Pancreas (tissue), 10 donors: ENCODE results near the gene RAB1B. TPM values are rescaled to one million over a fixed set of nuclear protein-coding genes. Genes with fewer than 3 reads are reported as not detected.

ENCODE experiments used
- ATAC-seq, 4 donors: fragments of 200-7000 bp; cut with Tn5 transposase; one replicate each; pipeline versions ENCODE4 v1.8.0 to v1.9.1; 2020; ENCODE audit warnings: mild to moderate bottlenecking in 4 of 4, moderate library complexity in 4 of 4
- DNase-seq, 6 donors: peaks; one replicate each; pipeline ENCODE4 v3.0.0-alpha.2; 2020
- FAIRE-seq: peaks from 2 replicates; lab custom pipeline; 2012; peaks lifted over from hg19 to GRCh38; lab: Jason Lieb, UNC
- H3K27ac ChIP-seq, 4 donors: fragments of 200-600 bp; sonication (generic); 1 replicate in 3 of 4; 2 replicates in 1 of 4; pipeline versions ENCODE4 v1.5.0 to v1.8.0; 2020
- H3K27me3 ChIP-seq, 4 donors: fragments of 200-600 bp; one replicate each; pipeline ENCODE4 v1.8.0; 2021
- H3K36me3 ChIP-seq, 3 donors: fragments of 200-600 bp; sonication (generic) in 1 of 3; one replicate each; pipeline versions ENCODE4 v1.5.0 to v1.8.0; 2020 to 2021
- H3K4me1 ChIP-seq, 3 donors: fragments of 200-600 bp; one replicate each; pipeline ENCODE4 v1.8.0; 2021
- H3K4me3 ChIP-seq, 4 donors: fragments of 200-600 bp; sonication (generic) in 2 of 4; one replicate each; pipeline versions ENCODE4 v1.5.0 to v1.8.0; 2020 to 2021
- H3K9me3 ChIP-seq, 4 donors: fragments of 200-600 bp; one replicate each; pipeline ENCODE4 v1.8.0; 2021
- CTCF ChIP-seq, 4 donors: fragments of 200-600 bp; sonication (generic) in 3 of 4; IDR thresholded peaks; one replicate each; pipeline versions ENCODE4 v1.5.0 to v1.8.0; 2021; ENCODE audit warnings: antibody characterized with exemption in 4 of 4
- WGBS, 2 donors: extraction: QIAGEN DNeasy Blood & Tissue Kit; methylation state at CpG; one replicate each; pipeline ENCODE4 v1.1.7; 2013; 5-methylcytosine and 5-hydroxymethylcytosine counted together
- intact Hi-C, 3 donors: fragments of 100-400 bp; cut with DNase I; formaldehyde crosslinking; loops; one replicate each; pipeline versions ENCODE4 v1.11.1 to v1.14.2; 2022
- polyA plus RNA-seq, 2 donors: library from polyadenylated mRNA; stranded (reverse); fragments of 200-250 nt; gene quantifications; one replicate each; pipeline ENCODE4 v1.2.3, GENCODE V29; 2013
- total RNA-seq, 6 donors: library from RNA; stranded (reverse); fragmentation: NEBNext Ultra II Directional in 4 of 6; extraction: Animal tissue kit (Norgen Biotek cat#: 25700) in 4 of 6; gene quantifications; one replicate each; pipeline versions ENCODE4 v1.2.1 to v1.2.4, GENCODE V29; 2021 to 2023
- donor health status: healthy with polysubstance abuse.
- donor health status: DM: no; HTN: no; CAD: no; lungs with moderate emphysema.
- donor health status: DM: no; HTN: no; CAD: no.
- donor health status: control.
- donor health status: control.
- donor health status: Bipolar disorder and iron deficiency.
- donor health status: DM: yes; HTN: yes; CAD: no.
- donor health status: DM: no; HTN: no; CAD: no.
- donor health status: DM: no; HTN: no; CAD: no.
- donor health status: DM: yes; HTN: yes; CAD: no.

The RAB1B gene
- total and polyA plus RNA-seq, 8 donors = 36.8 to 96.2 (median 55.1) TPM

- Histone ChIP-seq H3K4me1 (peaks cover 0 to 17% (median 15%) of the 10 kb centered on the region in 3 donors), H3K27me3 (no peaks in the 10 kb centered on the region), H3K36me3 (no peaks in the 10 kb centered on the region), H3K27ac (peak overlapping the region; percentile 92 to 99 (median 94)), H3K9me3 (no peaks in the 10 kb centered on the region), H3K4me3 (peak overlapping the region; percentile 70 to 94 (median 80))
- ATAC-seq (peak; percentile 10 to 29 (median 11)), DNase-seq (peak in 3 of 6 donors; percentile 40 to 80 (median 49)), FAIRE-seq (no peak)
- intact Hi-C loops = loop anchor here in 1 of 3 donors (10.0 kb wide), 1 partner anchor 63 kb away; no protein-coding TSS in a partner anchor
- no peak for TF ChIP-seq CTCF (IDR thresholded peaks at IDR 0.05)
- WGBS, 2 donors = 27 to 29% methylated on average over 19 to 20 of the region's 20 CpGs
These were observed 19.6 kb downstream of the RAB1B start for GRCh38 chr11:66287889-66288670.

GRCh38 chr11:66288671-66289547 is 20.5 kb downstream of the RAB1B start, which contains the start of gene YIF1A:
YIF1A (minus strand) TSS chr11:66289143; CDS start chr11:66288985, 158 bp downstream.
- intact Hi-C loops = loop anchor here in 1 of 3 donors (10.0 kb wide), 1 partner anchor 64 kb away; no protein-coding TSS in a partner anchor
- DNase-seq (peak; percentile 97 to 100 (median 99)), ATAC-seq (peak; percentile 89 to 95 (median 92)), FAIRE-seq (peak; percentile 97)
- Histone ChIP-seq H3K27me3 (no peaks in the 10 kb centered on the region), H3K4me1 (peaks cover 0 to 17% (median 15%) of the 10 kb centered on the region in 3 donors), H3K4me3 (peak within 1 kb of the TSS; percentile 70 to 94 (median 80)), H3K27ac (peak within 1 kb of the TSS; percentile 92 to 99 (median 94)), H3K36me3 (no peaks in the 10 kb centered on the region), H3K9me3 (no peaks in the 10 kb centered on the region)
- no peak for TF ChIP-seq CTCF (IDR thresholded peaks at IDR 0.05)
- WGBS, 2 donors = 0 to 1% methylated on average over 64 to 87 of the region's 87 CpGs

- H3K27ac ChIP-seq = peak overlapping the region; percentile 92 to 99 (median 94)
- peak in 3 of 6 donors; percentile 74 to 85 (median 74) for DNase-seq
- peak; percentile 44 to 74 (median 64) for ATAC-seq
- WGBS, 2 donors = 8% methylated on average over 35 to 36 of the region's 36 CpGs
- H3K4me3 ChIP-seq = peak overlapping the region; percentile 49 to 94 (median 80)
- intact Hi-C loops = loop anchor here in 1 of 3 donors (10.0 kb wide), 1 partner anchor 65 kb away; no protein-coding TSS in a partner anchor
- H3K27me3 ChIP-seq = no peaks in the 10 kb centered on the region
- TF ChIP-seq CTCF (IDR thresholded peaks at IDR 0.05) = no peak
- FAIRE-seq = no peak
- no peaks in the 10 kb centered on the region for H3K9me3 ChIP-seq
- no peaks in the 10 kb centered on the region for H3K36me3 ChIP-seq
- H3K4me1 ChIP-seq = peaks cover 0 to 17% (median 15%) of the 10 kb centered on the region in 3 donors
These were observed 21.3 kb downstream of the RAB1B start for GRCh38 chr11:66289548-66290329.

GRCh38 chr11:66290330-66290621 is 21.8 kb downstream of the RAB1B start:
- no peak for TF ChIP-seq CTCF (IDR thresholded peaks at IDR 0.05)
- Histone ChIP-seq H3K4me1 (peaks cover 0 to 17% (median 15%) of the 10 kb centered on the region in 3 donors), H3K9me3 (no peaks in the 10 kb centered on the region), H3K27me3 (no peaks in the 10 kb centered on the region), H3K36me3 (no peaks in the 10 kb centered on the region), H3K4me3 (no peak overlapping the region), H3K27ac (peak overlapping the region in 2 of 4 donors; percentile 93 to 99)
- intact Hi-C loops = no loop called here
- 60 to 64% methylated on average over 2 of the region's 2 CpGs for WGBS, 2 donors
- ATAC-seq = no peak
- FAIRE-seq = no peak
- DNase-seq = no peak
